ENCODE data around the gene ACP3. TPM values are rescaled to one million over a fixed set of nuclear protein-coding genes. Genes with fewer than 3 reads are reported as not detected.

ACP3 gene
- total and polyA plus RNA-seq, 2 of the 4 experiments (the other 2 are of a cell fraction) = 0.36 to 0.54 TPM

DNA sequence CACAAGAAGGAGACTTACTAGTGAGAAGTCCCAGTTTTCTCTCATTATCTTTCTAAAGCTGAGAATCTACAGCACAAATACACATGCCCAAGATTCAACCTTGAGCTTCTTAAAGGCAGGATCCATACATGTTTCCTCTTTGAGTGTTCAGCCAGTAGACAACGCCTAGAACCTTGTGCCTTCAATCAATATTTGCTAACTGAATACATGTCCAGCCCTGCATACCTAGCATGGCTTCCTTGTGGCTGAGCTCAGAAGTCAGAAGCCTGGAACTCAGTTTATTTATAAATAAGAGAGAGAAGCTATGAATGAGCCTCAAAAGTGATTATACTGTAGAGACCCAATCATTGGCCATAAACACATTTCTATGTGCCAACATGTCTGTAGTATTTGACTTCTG, 43.5 kb downstream of the ACP3 start:
- POLR2A ChIA-PET (ENCODE audit: unreplicated experiment) = no interaction called here
- H4K91ac ChIP-seq (ENCODE audit: insufficient read depth, low read depth, low read length) = no peak overlapping the region
- no peak overlapping the region for H3K27ac ChIP-seq (ENCODE audit: insufficient read depth, low read length)
- H2BK15ac ChIP-seq (ENCODE audit: low read depth, low read length) = no peak overlapping the region
- H2BK120ac ChIP-seq (ENCODE audit: low read depth, low read length) = no peak overlapping the region
- no peaks in the 10 kb centered on the region for H3K79me1 ChIP-seq (ENCODE audit: low read depth in 1 of 2, low read length in 2 of 2)
- BruUV-seq (replicated peaks) = no TSS peak
- no peaks in the 10 kb centered on the region for H3K36me3 ChIP-seq (ENCODE audit: control insufficient read depth, insufficient read depth, low read length)
- ATAC-seq (ENCODE audit: low read depth) (peak; percentile 49; the same call in 1 of the 2 replicates), DNase-seq (no peak)
- H3K9ac ChIP-seq (ENCODE audit: low read depth, low read length) = no peak overlapping the region
- intact Hi-C loops (cut with micrococcal nuclease) (no loop called here), dilution Hi-C loops (cut with HindIII; ENCODE audit: low sequenced_read_pairs, unreplicated experiment) (no loop called here), in situ Hi-C loops (cut with MboI; ENCODE audit: low sequenced_read_pairs) (loop anchor here (5.0 kb wide), 1 partner anchor 42 kb away; no protein-coding TSS in a partner anchor)
- H3K18ac ChIP-seq (ENCODE audit: low read depth, low read length) = no peak overlapping the region
- H3K4me1 ChIP-seq (ENCODE audit: control insufficient read depth, insufficient read depth, low read length) = no peaks in the 10 kb centered on the region
- H3K4ac ChIP-seq (ENCODE audit: low read depth, low read length) = no peak overlapping the region
- no peak overlapping the region for H3K4me2 ChIP-seq (ENCODE audit: low read depth, low read length)
- H2AFZ ChIP-seq (replicated peaks; ENCODE audit: low read length, poor library complexity) = no peak overlapping the region
- no peak overlapping the region for H2BK20ac ChIP-seq (ENCODE audit: low read depth, low read length)
- CTCF ChIA-PET = interaction anchor here (0.8 kb wide), 1 partner anchor 17 kb away, joined by 3 read pairs; no protein-coding TSS in a partner anchor
- H3K23ac ChIP-seq (ENCODE audit: low read depth, low read length) = no peak overlapping the region
- no peaks in the 10 kb centered on the region for H4K20me1 ChIP-seq (ENCODE audit: insufficient read depth, low read length)
- H3K9me3 ChIP-seq (ENCODE audit: control insufficient read depth, insufficient read depth, low read length) = no peaks in the 10 kb centered on the region
- no peak overlapping the region for H3K56ac ChIP-seq (ENCODE audit: extremely low read depth, insufficient read depth, low read length)
- no peak overlapping the region for H2BK5ac ChIP-seq (ENCODE audit: low read depth, low read length, poor library complexity, severe bottlenecking)
- H4K5ac ChIP-seq (ENCODE audit: low read depth, low read length) = no peak overlapping the region
- no peak overlapping the region for H2AK9ac ChIP-seq (replicated peaks; ENCODE audit: low read depth, low read length, poor library complexity)
- H2AK5ac ChIP-seq (ENCODE audit: low read depth, low read length) = no peak overlapping the region
- no peak overlapping the region for H4K8ac ChIP-seq (ENCODE audit: low read depth in 2 of 2, low read length in 2 of 2)
- H3K9me1 ChIP-seq (ENCODE audit: insufficient read depth, low read length) = no peaks in the 10 kb centered on the region
- peaks cover 6% of the 10 kb centered on the region for H3K27me3 ChIP-seq (ENCODE audit: control insufficient read depth, insufficient read depth, low read length)
- H3K4me3 ChIP-seq (ENCODE audit: insufficient read depth, low read depth, low read length) = no peak overlapping the region
- no peak overlapping the region for H3K14ac ChIP-seq (replicated peaks; ENCODE audit: low read depth, low read length)
- no peak for TF ChIP-seq MXI1 (IDR thresholded peaks at IDR 0.05; ENCODE audit: borderline replicate concordance, low read depth, low read length)
- TF ChIP-seq BHLHE40 (IDR thresholded peaks at IDR 0.05; ENCODE audit: low read depth, low read length) = no peak
- TF ChIP-seq RAD21 (IDR thresholded peaks at IDR 0.05; ENCODE audit: low read length) = no peak
- no peak for TF ChIP-seq FOS (IDR thresholded peaks at IDR 0.05; ENCODE audit: low read depth, low read length)
- no peak for TF ChIP-seq CHD1 (IDR thresholded peaks at IDR 0.05; ENCODE audit: low read depth, low read length)
- no peak for TF ChIP-seq SMC3 (IDR thresholded peaks at IDR 0.05; ENCODE audit: low read depth, low read length)
- TF ChIP-seq, protein P1, sequence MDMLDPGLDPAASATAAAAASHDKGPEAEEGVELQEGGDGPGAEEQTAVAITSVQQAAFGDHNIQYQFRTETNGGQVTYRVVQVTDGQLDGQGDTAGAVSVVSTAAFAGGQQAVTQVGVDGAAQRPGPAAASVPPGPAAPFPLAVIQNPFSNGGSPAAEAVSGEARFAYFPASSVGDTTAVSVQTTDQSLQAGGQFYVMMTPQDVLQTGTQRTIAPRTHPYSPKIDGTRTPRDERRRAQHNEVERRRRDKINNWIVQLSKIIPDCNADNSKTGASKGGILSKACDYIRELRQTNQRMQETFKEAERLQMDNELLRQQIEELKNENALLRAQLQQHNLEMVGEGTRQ (IDR thresholded peaks at IDR 0.05; ENCODE audit: low read depth, low read length) = no peak
- TF ChIP-seq NFE2L2 (IDR thresholded peaks at IDR 0.05; ENCODE audit: low read depth, low read length) = no peak
- no peak for TF ChIP-seq MAFK (IDR thresholded peaks at IDR 0.05; ENCODE audit: low read depth, low read length)
- no peak for TF ChIP-seq RFX5 (IDR thresholded peaks at IDR 0.05; ENCODE audit: low read depth, low read length)
- no peak for TF ChIP-seq CEBPB (IDR thresholded peaks at IDR 0.05; ENCODE audit: low read depth, low read length)
- no peak for TF ChIP-seq MAZ (IDR thresholded peaks at IDR 0.05; ENCODE audit: borderline replicate concordance, low read depth, low read length)
- TF ChIP-seq RCOR1 (IDR thresholded peaks at IDR 0.05; ENCODE audit: insufficient replicate concordance, low read length) = no peak
- WGBS, 2 experiments (ENCODE audit: extremely low coverage in 2 of 2, insufficient read length in 1 of 2) = no CpG with 5 or more reads among the region's 1 CpG
